Measurements from ENCODE around the gene STX3.

The STX3 gene

GRCh38 chr11:59771605-59772004 is 16.4 kb downstream of the STX3 start:
- no peak for DNase-seq (ENCODE audit: low read depth)
- no peak for TF ChIP-seq CTCF (IDR thresholded peaks at IDR 0.05; ENCODE audit: control insufficient read depth, insufficient read depth, low read depth, low read length, missing control alignments)
- H3K4me3 ChIP-seq (ENCODE audit: control insufficient read depth, low read depth, low read length): no peak overlapping the region

GRCh38 chr11:59773083-59773440 is 17.9 kb downstream of the STX3 start:
- no peak for DNase-seq (ENCODE audit: low read depth)
- no peak overlapping the region for H3K4me3 ChIP-seq (ENCODE audit: control insufficient read depth, low read depth, low read length)

GRCh38 chr11:59776210-59777066 is 21.3 kb downstream of the STX3 start:
- DNase-seq (ENCODE audit: low read depth): no peak
- no peak overlapping the region for H3K4me3 ChIP-seq (ENCODE audit: control insufficient read depth, low read depth, low read length)
- no peak for TF ChIP-seq CTCF (IDR thresholded peaks at IDR 0.05; ENCODE audit: control insufficient read depth, insufficient read depth, low read depth, low read length, missing control alignments)

More at GRCh38 chr11:59773083-59773440, 17.9 kb downstream of the STX3 start:
- TF ChIP-seq CTCF (IDR thresholded peaks at IDR 0.05; ENCODE audit: control insufficient read depth, insufficient read depth, low read depth, low read length, missing control alignments): no peak

GRCh38 chr11:59777104-59777503 is 21.9 kb downstream of the STX3 start:
- TF ChIP-seq CTCF (IDR thresholded peaks at IDR 0.05; ENCODE audit: control insufficient read depth, insufficient read depth, low read depth, low read length, missing control alignments): no peak
- no peak for DNase-seq (ENCODE audit: low read depth)
- no peak overlapping the region for H3K4me3 ChIP-seq (ENCODE audit: control insufficient read depth, low read depth, low read length)

DNA sequence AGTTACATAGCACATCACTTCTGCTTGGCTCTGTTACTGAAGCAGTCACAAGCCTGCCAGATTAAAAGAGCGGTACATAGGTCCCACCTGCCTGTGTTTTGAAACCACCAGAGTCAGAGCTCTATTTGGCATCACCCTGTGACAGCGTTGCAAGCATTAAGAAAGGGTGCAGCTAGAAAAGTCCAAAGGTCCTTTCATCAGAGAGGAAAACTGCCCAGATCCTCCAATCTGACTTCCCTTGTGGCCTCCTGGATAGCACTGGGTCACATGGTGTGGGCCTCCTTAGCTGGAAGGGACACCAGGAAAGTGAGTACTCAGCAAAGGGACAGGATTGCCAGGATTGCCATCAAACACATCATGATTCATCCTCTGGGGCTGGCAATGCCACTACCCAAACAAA is 22.9 kb downstream of the STX3 start:
- H3K4me3 ChIP-seq (ENCODE audit: control insufficient read depth, low read depth, low read length): no peak overlapping the region
- no peak for DNase-seq (ENCODE audit: low read depth)
- TF ChIP-seq CTCF (IDR thresholded peaks at IDR 0.05; ENCODE audit: control insufficient read depth, insufficient read depth, low read depth, low read length, missing control alignments): no peak

DNA sequence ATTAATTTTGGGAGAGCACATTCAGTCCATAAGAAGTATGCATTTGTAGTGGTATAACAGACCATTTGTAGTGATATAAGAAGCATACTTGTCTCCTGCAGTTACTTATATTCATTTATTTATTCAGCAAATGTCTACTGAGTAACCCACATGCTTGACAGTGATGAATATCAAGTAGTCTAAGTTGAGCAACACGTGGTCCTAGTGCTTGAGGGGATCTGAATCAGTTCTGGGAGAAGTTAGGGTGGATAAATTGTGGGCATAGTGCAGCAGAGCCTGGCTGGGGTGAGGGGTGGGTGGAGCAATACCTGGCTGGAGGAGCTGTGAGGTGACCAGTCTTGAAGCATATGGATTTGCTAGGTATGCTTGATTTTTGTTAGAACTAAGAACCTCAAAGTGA is 24.3 kb downstream of the STX3 start:
- no peak for DNase-seq (ENCODE audit: low read depth)
- no peak overlapping the region for H3K4me3 ChIP-seq (ENCODE audit: control insufficient read depth, low read depth, low read length)
- TF ChIP-seq CTCF (IDR thresholded peaks at IDR 0.05; ENCODE audit: control insufficient read depth, insufficient read depth, low read depth, low read length, missing control alignments): no peak
